DMS53 treated with DMSO at 0.1 percent for 48 hours (cell line): ENCODE data around the gene PUS10.

Experiments used
- DNase-seq: peaks from one replicate; lab custom pipeline; 2025; ENCODE audit not compliant: unreplicated experiment; lab: John Stamatoyannopoulos, UW

Gene PUS10

DNA sequence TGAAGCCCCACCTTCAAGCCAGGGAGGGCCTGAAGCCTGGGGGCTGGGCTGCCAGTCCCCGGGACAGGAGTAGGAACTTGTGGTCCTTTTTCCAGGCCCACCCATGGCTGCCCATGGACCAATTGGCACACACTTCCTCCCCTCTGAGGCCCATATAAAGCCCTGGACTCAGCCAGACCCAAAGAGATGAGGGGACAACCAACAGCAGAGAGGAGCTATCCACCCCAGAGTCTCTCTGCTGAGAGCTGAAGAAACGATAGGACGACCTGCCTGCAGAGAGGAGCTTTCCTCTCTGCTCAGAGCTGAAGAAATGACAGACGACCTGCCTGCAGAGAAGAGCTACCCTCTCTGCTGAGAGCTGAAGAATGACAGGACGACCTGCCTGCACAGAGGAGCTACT is 44.4 kb downstream of the PUS10 start:
- DNase-seq, result no peak

GRCh38 chr2:60972889-60973656 is 45.0 kb downstream of the PUS10 start:
- DNase-seq, result no peak

DNA sequence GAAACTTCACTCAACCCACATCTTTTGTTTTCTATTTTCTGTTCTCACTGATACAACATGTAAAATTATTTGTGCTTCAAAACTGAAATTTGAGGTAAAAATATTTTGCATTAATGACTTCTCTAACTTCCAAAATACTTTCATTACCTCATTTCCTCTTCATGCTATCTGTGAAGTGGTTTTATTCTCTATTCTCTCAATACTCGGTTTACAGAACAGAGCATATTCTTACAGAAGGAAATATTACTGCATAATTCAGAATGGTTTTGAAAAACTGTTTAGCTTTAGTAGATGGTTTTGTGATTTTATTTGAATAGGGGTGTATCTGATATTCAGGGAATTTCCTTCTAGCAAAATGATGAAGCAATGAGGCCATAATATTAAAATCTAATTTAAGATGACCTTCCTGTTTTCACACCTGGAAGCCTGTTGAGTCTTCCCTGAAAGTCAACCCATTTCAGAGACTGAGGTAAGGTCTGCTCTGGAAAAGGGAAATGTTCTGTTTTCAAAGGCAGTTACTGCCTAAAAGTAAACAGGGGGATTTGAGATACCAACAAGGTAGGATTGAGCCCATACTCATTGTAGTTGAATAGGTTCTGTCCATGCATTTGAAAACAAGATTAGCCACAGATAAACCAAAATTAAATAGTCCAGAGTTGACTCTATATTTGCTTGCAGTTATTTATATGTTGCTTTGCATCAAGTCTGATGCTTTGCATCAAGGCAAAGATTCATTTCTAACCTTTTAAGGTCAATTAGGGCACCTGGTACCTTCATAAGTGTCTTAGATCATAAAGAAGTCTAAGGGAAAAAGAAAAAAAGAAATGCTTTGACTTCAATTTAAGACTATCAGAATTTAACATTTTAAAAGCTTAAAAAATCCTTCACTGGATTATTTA is 51.3 kb downstream of the PUS10 start:
- no peak for DNase-seq

- DNase-seq, result peak; percentile 10
Observed at GRCh38 chr2:60965499-60965785, 52.6 kb downstream of the PUS10 start.

DNA sequence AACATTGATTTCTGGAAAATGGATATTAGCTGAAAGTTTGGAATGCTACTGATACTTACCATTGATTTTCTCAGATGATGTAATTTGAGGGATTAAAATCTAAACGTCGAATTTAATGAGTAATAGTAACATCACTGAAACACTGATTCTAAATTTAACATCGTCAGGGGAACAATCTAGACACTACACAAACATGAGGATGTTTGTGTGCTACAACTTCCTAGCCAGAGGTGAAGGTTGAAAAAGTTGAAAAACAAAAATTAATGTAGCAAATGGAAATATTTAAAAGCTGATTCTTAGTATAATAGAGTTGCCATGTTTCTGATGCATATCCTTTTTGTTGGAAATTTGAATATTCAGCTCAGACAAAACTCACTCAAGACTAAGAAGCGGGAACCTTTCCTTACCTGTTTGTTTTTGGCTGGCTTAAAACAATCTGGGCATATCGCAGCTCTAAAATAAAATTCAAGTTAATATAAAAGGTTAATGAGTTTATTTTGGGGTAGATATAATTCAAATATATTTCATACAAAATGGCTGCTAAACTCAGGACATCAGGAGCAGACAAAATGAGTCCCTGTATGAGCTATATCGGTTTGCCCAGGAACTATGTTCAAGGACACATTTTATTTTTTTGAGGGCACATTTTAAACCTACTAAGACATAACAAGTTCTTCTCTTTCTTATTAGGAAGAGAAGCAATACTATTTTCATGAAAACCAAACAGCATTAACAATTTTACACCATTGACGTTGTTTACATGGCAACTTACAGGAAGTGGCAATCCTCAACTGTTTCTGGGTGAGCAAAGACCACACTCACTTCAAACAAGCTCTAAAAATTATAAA is 53.2 kb downstream of the PUS10 start:
- DNase-seq, result no peak

DNA sequence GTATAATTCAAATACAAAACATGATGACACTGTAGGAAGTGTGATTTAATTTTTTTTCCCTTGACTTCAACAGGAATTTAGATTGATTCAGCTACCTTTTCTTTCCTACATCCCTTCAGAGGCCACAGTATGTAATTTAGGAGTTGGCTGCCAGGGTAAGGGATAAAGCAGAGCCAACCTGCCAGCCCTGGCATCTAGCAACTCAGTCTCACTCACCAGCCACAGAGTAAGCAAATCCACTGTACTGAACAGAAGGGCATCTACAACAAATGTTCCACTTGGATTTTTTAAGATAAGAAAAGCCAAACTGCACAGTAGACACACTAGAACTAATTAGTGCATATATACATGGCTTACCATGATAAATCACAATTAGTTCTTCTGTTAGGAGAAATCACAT is 54.9 kb downstream of the PUS10 start:
- no peak for DNase-seq

GRCh38 chr2:60962528-60962927 is 55.5 kb downstream of the PUS10 start:
- no peak for DNase-seq

GRCh38 chr2:60961457-60961856 is 56.6 kb downstream of the PUS10 start:
- no peak for DNase-seq

DNA sequence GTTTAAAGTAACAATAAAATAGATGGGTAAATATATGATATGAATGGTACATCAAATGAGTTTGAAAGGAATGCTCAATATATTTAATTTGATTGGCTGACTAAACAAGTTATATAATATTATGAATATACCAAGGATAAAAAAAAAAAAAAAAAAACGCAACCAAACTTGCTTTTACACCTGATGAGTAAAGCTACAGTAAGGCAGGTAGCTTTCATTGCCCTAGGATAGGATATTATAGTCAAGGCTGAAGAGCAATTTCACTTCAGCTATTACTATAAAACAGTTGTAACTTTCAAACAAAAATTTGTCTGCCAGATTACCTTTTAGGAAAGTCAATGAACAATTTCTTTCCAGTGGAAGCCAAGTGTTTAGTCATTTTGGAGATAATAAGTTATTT is 57.3 kb downstream of the PUS10 start:
- DNase-seq, result no peak

DNA sequence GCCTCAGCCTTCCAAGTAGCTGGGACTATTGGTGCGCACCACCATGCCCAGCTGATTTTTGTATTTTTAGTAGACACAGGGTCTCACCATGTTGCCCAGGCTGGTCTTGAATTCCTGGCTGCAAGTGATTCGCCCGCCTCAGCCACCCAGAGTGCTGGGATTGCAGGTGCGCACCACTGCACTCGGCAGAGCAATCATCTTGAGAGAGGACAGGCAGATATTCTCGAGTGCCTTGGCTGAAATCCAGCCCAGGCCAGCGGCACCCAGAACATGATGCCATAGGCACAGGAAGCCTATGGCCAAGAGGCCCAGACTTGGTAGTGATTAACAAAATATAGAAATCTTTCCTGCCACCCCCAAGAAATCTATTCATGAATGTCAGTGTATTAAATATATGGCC is 58.6 kb downstream of the PUS10 start:
- no peak for DNase-seq

DNA sequence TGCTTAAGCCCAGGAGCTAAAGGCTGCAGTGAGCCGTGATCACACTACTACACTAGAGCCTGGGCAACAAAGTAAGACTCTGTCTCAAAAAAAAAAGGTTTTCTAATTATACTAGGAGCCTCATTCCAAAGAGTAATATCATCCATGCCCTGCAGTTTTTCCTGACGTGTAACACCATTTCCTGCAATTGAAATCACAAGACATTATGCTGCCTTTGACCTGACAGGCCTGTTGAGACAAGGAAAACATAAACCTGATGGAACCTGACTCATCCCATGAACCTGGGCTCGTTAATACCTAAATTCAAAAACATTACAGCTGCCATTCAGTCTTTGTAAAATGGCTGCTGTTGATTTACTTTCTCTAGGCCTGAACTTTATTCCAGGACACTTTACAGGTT is 59.3 kb downstream of the PUS10 start:
- DNase-seq, result no peak

- DNase-seq, result no peak
Observed at GRCh38 chr2:60958361-60958760, 59.7 kb downstream of the PUS10 start.

GRCh38 chr2:60957643-60958042 is 60.4 kb downstream of the PUS10 start:
- no peak for DNase-seq

GRCh38 chr2:60957224-60957623 is 60.8 kb downstream of the PUS10 start:
- no peak for DNase-seq

DNA sequence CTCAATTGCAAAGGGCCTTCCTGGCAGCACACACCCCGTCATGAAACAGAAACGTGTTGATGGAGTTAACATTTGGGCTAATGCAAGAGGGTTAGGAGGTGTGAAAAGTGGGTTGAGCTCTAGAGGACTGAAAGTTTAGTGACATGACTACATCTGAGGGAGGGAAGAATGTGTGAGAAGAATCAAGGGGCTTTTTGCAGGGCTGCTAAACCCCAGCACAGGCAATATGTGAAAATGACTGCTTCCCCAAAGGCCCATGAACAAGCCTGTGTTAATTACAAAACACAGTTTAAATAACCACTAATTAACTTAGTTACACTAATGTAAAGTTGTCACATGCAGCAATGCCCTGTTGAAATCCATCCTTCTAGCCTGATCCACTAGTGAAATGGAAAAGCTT is 63.9 kb downstream of the PUS10 start:
- DNase-seq, result no peak

DNA sequence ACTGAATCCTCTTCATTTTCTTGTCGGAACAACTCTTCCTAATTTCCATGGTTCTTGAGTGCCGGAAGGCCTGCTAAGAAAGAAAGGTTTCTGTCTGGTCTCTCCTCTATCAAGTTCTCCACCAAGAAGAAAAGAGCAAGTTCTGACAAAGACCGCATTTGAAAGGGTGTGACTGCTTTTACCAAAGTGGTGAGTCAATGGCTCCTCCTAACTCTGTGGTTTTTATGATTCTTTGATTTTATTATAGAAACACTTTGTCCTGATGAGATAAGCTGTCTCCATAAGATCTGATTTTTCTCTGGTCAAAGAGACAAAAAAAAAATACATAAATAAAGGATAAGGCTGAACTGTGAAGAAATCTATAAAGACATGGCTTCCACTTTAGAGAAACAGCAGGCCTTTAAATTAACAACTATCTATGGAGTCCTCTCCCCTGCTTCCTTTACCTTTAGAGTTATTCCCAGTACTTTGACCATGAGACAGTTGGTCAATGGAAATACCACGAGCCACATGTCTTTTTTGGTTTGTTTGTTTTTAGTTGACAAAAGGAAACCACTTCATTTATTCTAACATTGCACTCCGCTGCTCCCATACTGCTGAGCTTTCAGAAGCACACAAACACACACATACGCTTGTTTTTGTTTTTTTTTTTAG is 69.0 kb downstream of the PUS10 start:
- no peak for DNase-seq

DNA sequence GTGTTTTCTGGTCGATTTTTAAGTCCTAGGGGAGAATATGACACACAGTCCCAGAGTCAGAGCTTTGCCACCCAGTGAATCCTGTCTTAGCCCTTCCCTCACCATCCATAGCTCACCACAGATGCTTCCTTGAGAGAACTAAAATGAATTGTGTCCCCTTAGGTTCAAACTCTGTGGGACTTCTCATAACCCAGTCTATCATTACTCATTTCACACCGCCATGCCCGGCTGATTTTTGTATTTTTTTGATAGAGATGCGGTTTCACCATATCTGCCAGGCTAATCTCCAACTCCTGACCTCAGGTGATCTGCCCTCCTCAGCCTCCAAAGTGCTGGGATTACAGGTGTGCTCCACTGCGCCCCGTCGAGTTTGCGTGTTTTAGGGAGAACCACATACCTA is 69.9 kb downstream of the PUS10 start:
- no peak for DNase-seq

DNA sequence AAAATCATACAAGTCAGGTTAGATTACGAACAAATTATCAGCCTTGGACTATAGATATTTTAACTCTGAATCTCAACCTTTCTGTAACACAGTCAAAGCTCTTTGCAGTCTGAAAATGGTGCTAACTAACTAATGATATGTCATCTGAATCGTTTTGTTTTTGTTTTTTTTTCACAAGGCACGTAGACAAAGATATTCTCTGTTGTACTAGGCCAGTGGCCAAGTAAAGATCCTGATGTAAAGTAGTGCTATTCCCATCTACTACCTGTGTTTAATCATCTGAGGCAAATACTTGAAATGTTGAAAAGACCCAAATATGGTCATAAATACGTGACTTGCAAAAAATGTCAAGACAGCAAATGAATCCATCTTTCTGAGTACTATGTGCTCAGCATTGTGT is 71.0 kb downstream of the PUS10 start:
- peak; percentile 29 for DNase-seq

DNA sequence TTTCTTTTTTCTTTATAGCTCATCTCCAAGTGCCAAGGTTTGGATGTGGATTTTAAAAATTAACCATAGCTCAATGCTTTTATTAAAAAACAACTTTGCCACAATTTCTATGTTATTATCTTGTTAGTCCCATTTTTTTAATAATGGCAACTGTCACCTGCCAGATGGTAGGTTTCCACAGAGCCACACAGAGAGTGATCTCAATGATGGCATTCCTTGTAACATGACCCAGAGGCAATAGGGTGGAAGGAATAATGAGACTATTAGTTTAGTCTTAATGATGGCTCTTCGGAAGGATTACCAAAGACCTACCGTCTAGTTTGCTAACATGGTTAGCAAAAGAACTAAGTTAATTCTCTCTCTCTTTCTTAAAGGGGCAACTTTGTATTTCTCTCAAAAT is 72.7 kb downstream of the PUS10 start:
- DNase-seq, result no peak

- DNase-seq, result no peak
Observed at GRCh38 chr2:60939622-60940021, 78.4 kb downstream of the PUS10 start.

DNA sequence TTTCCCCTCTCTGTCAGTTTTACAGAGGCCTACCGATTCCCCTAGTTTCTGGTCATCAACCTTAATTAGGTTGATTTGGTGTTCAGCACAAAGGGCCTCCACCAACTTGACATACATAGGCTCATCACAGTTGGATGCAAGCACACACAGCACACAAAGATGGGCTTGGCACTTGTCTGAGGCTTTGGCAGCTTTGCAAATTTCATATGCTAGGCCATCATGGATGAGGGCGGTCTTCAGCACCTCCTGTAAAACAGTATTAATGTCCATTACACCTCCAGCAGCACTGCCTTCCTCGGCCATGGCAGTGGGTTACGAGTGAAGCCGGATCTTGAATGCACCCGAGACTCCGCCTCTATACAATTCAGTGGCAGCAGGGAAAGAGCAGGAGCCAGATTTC is 79.8 kb downstream of the PUS10 start:
- no peak for DNase-seq
